ENCODE measurements around the gene FTH1. TPM values are rescaled to one million over a fixed set of nuclear protein-coding genes. Genes with fewer than 3 reads are reported as not detected.

FTH1 gene
- total RNA-seq, 1 experiment from 2014 or later = 1,937 TPM

- H3K27ac ChIP-seq (ENCODE audit: low read length) = peak overlapping the region; percentile 98
- H3K4me1 ChIP-seq (ENCODE audit: insufficient read depth, low read length) = peaks cover 81% of the 10 kb centered on the region
- ChIA-PET CTCF (interaction anchor here (0.8 to 1.5 kb wide), 4 partner anchors 82 to 110 kb away, joined by 3 to 9 read pairs (median 4); no protein-coding TSS in a partner anchor), POLR2A (ENCODE audit: unreplicated experiment) (interaction anchor here (0.6 to 1.0 kb wide), 7 partner anchors 8 to 602 kb away, joined by 3 to 4 read pairs (median 3); no protein-coding TSS in a partner anchor)
- no peaks in the 10 kb centered on the region for H3K9me3 ChIP-seq (ENCODE audit: low read length)
- intact Hi-C loops (cut with micrococcal nuclease) = loop anchor here (1.0 to 10.0 kb wide), 4 partner anchors 41 to 583 kb away; no protein-coding TSS in a partner anchor
- H3K4me2 ChIP-seq (ENCODE audit: low read length) = peak overlapping the region; percentile 78
- H2AFZ ChIP-seq (ENCODE audit: low read length) = no peak overlapping the region
- DNase-seq (no peak), ATAC-seq (no peak)
- peak overlapping the region; percentile 40; the same call in 1 of the 2 replicates for H3K4me3 ChIP-seq (ENCODE audit: low read length)
- no peaks in the 10 kb centered on the region for H3K27me3 ChIP-seq (ENCODE audit: low read length)
- H3F3A ChIP-seq (ENCODE audit: low read length, unreplicated experiment) = peaks cover 12% of the 10 kb centered on the region
- peak overlapping the region; percentile 89 for H3K9ac ChIP-seq (ENCODE audit: low read length)
- peaks cover 36% of the 10 kb centered on the region for H3K79me2 ChIP-seq (ENCODE audit: low read length)
- no peaks in the 10 kb centered on the region for H4K20me1 ChIP-seq (ENCODE audit: low read length)
- H3K36me3 ChIP-seq (ENCODE audit: low read depth, low read length) = no peaks in the 10 kb centered on the region
- TF ChIP-seq EZH2 (IDR thresholded peaks at IDR 0.05; ENCODE audit: low read length, unreplicated experiment) = no peak
- TF ChIP-seq EZH2phosphoT487 (IDR thresholded peaks at IDR 0.05; ENCODE audit: borderline replicate concordance, low read length) = no peak
- TF ChIP-seq, protein P1, sequence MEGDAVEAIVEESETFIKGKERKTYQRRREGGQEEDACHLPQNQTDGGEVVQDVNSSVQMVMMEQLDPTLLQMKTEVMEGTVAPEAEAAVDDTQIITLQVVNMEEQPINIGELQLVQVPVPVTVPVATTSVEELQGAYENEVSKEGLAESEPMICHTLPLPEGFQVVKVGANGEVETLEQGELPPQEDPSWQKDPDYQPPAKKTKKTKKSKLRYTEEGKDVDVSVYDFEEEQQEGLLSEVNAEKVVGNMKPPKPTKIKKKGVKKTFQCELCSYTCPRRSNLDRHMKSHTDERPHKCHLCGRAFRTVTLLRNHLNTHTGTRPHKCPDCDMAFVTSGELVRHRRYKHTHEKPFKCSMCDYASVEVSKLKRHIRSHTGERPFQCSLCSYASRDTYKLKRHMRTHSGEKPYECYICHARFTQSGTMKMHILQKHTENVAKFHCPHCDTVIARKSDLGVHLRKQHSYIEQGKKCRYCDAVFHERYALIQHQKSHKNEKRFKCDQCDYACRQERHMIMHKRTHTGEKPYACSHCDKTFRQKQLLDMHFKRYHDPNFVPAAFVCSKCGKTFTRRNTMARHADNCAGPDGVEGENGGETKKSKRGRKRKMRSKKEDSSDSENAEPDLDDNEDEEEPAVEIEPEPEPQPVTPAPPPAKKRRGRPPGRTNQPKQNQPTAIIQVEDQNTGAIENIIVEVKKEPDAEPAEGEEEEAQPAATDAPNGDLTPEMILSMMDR (conservative IDR thresholded peaks at IDR 0.05; ENCODE audit: low read depth, low read length) = no peak
- H3K9me2 ChIP-seq (replicated peaks; ENCODE audit: low read length) = no peaks in the 10 kb centered on the region
- TSS peak; percentile 58 for BruUV-seq (replicated peaks)
Measured at GRCh38 chr11:61972112-61972671, 4.8 kb upstream of the FTH1 start.

DNA sequence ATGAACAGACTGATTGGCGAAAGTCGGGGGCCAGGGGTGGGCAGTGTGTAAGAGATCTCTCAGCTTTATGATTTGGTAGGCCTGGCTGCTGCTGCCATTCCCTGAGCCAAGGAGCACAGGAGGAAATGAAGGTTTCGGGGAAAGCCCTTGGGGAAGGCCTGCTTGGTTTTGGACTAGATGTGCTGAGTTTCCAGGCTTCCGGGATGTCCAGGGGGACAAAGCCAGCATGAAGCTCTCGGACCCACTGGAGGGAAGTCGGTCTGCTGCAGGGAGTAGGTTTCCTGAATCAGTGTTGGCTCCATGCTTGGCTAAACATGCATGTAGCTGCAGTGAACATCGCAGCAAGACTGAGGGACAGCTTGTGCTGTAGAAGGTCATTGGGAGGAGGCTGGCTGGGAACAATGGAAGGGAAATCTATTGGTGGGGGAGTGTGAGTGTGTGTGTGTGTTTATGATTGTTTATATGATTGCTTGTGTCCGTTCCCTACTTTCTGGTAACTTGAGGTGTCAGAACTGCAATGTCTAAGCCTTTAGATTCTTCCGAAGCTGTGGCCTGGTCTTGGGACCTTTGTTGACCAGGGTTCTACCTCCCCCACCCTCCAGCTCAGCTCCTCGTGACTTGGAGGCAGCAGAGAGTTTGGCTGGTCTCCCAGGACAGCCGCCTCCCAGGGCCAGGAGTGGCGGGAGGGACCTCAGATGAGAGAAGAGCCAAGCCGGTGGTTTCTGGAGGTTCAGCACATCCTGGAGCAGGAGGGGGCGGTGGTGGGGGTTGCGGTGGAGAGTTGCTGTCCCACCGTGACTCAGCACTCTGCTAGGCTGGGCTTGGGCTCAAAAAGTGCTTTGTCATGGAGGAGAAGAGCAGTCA lies 4.0 kb upstream of the FTH1 start:
- ATAC-seq (peak; percentile 39), DNase-seq (peak; percentile 99)
- Histone ChIP-seq H3K9ac (ENCODE audit: low read length) (peak overlapping the region; percentile 89), H3K4me3 (ENCODE audit: low read length) (no peak overlapping the region), H3K9me2 (replicated peaks; ENCODE audit: low read length) (no peaks in the 10 kb centered on the region), H4K20me1 (ENCODE audit: low read length) (peaks cover 6% of the 10 kb centered on the region), H2AFZ (ENCODE audit: low read length) (no peak overlapping the region), H3F3A (ENCODE audit: low read length, unreplicated experiment) (peaks cover 12% of the 10 kb centered on the region), H3K36me3 (ENCODE audit: low read depth, low read length) (peaks cover 6% of the 10 kb centered on the region), H3K79me2 (ENCODE audit: low read length) (peaks cover 43% of the 10 kb centered on the region), H3K4me2 (ENCODE audit: low read length) (peak overlapping the region; percentile 62), H3K9me3 (ENCODE audit: low read length) (no peaks in the 10 kb centered on the region), H3K4me1 (ENCODE audit: insufficient read depth, low read length) (peaks cover 79% of the 10 kb centered on the region), H3K27me3 (ENCODE audit: low read length) (no peaks in the 10 kb centered on the region), H3K27ac (ENCODE audit: low read length) (peak overlapping the region; percentile 98)
- CTCF ChIA-PET = interaction anchor here (0.6 to 1.5 kb wide), 5 partner anchors 24 to 111 kb away, joined by 3 to 9 read pairs (median 3); no protein-coding TSS in a partner anchor
- POLR2A ChIA-PET (ENCODE audit: unreplicated experiment) = interaction anchor here (0.6 to 0.9 kb wide), 3 partner anchors 22 to 77 kb away, joined by 3 to 10 read pairs (median 3); no protein-coding TSS in a partner anchor
- intact Hi-C loops (cut with micrococcal nuclease) = loop anchor here (1.0 to 10.0 kb wide), 5 partner anchors 41 to 583 kb away; no protein-coding TSS in a partner anchor
- no TSS peak for BruUV-seq (replicated peaks)
- no peak for TF ChIP-seq EZH2 (IDR thresholded peaks at IDR 0.05; ENCODE audit: low read length, unreplicated experiment)
- TF ChIP-seq EZH2phosphoT487 (IDR thresholded peaks at IDR 0.05; ENCODE audit: borderline replicate concordance, low read length) = no peak
